Stimulated activated CD4-positive, alpha-beta T cell treated with anti-CD3 and anti-CD28 coated beads, Interleukin-15, amount 100 ng/mL, for 1 hour (primary cell): ENCODE data around the gene HIPK4.
"Not testable (repeated sequence)": the region's sequence is repeated elsewhere in the genome, so short reads cannot be mapped to it uniquely, and the experiment has no call there.

Experiments used
- DNase-seq, 2 donors: peaks; one replicate each; pipeline ENCODE4 v3.0.0-alpha.2; 2020; ENCODE audit warnings: low read depth in 1 of 2, low spot score in 1 of 2

Gene HIPK4

GRCh38 chr19:40416918-40417642 is 27.1 kb upstream of the HIPK4 start:
- no peak for DNase-seq

GRCh38 chr19:40415768-40416167 is 25.8 kb upstream of the HIPK4 start:
- DNase-seq = no peak

GRCh38 chr19:40414542-40415535 is 24.9 kb upstream of the HIPK4 start:
- no peak for DNase-seq

GRCh38 chr19:40413291-40413845 is 23.4 kb upstream of the HIPK4 start, which contains the start of gene PRX:
Gene PRX, minus strand, starts transcription at chr19:40413378. Its CDS starts 5,446 bp downstream, at chr19:40407932.
- DNase-seq = no peak

- no peak for DNase-seq
These were observed 22.9 kb upstream of the HIPK4 start for GRCh38 chr19:40412866-40413265.

- DNase-seq = no peak
These were observed 22.0 kb upstream of the HIPK4 start for GRCh38 chr19:40411958-40412499.

- DNase-seq = no peak
These were observed 21.3 kb upstream of the HIPK4 start for GRCh38 chr19:40411125-40411842.

GRCh38 chr19:40410030-40410389 is 20.0 kb upstream of the HIPK4 start:
- no peak for DNase-seq

GRCh38 chr19:40408598-40408925 is 18.6 kb upstream of the HIPK4 start:
- not testable (repeated sequence) for DNase-seq

GRCh38 chr19:40407714-40408597 is 18.0 kb upstream of the HIPK4 start:
- DNase-seq = no peak

- DNase-seq = peak; percentile 43 to 61
These were observed 13.4 kb upstream of the HIPK4 start for GRCh38 chr19:40403262-40403984.

- no peak for DNase-seq
These were observed 10.6 kb upstream of the HIPK4 start for GRCh38 chr19:40400559-40400958.

- DNase-seq = peak; percentile 10 to 55
These were observed 8.6 kb upstream of the HIPK4 start for GRCh38 chr19:40398417-40399131.

- DNase-seq = no peak
These were observed 7.6 kb upstream of the HIPK4 start for GRCh38 chr19:40397568-40397906.

GRCh38 chr19:40396886-40397567 is 7.0 kb upstream of the HIPK4 start:
- no peak for DNase-seq

GRCh38 chr19:40395956-40396355 is 6.0 kb upstream of the HIPK4 start:
- DNase-seq = no peak

GRCh38 chr19:40394816-40395210 is 4.8 kb upstream of the HIPK4 start:
- DNase-seq = no peak
